NCI-H2227 (cell line): ENCODE results near the gene AADACL2.
"Not testable (repeated sequence)": the region's sequence is repeated elsewhere in the genome, so short reads cannot be mapped to it uniquely, and the experiment has no call there.

Source experiments
- DNase-seq: peaks from one replicate; lab custom pipeline; 2025; ENCODE audit not compliant: unreplicated experiment; lab: John Stamatoyannopoulos, UW

Gene AADACL2

DNA sequence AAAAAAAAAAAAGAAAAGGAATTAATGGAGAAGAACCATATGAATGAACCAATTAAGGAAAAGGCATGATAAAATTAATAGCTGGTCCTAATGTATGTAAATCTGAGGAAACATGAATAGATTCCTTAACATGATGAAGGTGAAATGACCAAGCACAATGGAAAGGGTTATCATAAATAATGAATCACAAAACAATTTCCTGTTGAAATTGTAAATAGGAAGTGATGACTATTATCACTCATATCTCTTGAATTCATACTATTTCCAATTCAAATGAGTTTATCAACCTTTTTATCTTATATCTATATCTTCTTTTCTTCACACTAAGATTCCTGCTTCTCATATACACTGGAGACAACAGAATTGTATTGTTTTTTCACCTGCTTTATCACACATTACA lies 32.0 kb downstream of the AADACL2 start:
- DNase-seq, result no peak

GRCh38 chr3:151766454-151766853 lies 32.7 kb downstream of the AADACL2 start:
- DNase-seq, result no peak

- DNase-seq, result no peak
Observed at GRCh38 chr3:151768393-151768930, 34.7 kb downstream of the AADACL2 start.

- DNase-seq, result no peak
Observed at GRCh38 chr3:151769175-151769574, 35.4 kb downstream of the AADACL2 start.

- no peak for DNase-seq
Observed at GRCh38 chr3:151770956-151771355, 37.2 kb downstream of the AADACL2 start.

DNA sequence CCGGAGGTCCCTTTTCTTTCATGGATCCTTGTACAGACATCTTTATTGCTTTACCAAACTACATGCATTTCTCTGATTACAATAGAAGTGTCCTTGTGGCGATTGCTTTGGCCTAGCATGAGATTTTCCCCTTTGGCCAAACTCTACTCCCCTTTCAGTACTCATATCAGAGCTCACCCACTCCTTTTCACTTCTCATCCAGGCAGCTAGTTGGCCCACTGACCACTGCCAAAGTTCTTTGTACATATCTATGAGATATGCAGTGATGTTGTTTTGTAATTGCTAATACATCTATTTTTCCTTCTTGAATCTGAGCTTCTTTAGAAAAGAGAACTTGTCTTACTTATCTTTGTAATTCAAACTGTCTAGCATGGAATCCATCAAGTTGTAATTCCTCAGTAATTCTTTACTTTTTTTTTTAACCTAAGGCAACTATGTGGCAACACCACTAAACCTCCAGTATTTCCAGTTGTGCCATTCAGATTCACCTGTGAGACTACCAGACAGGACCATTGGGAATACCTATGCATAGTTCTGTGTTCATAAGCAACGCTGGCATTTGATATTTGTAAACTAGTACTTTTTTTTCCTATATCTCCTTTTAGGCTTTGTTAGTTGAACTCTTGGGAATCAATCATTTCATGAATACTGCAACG lies 39.2 kb downstream of the AADACL2 start:
- DNase-seq, result no peak

GRCh38 chr3:151774235-151774634 lies 40.5 kb downstream of the AADACL2 start:
- no peak for DNase-seq

- DNase-seq, result no peak
Observed at GRCh38 chr3:151774910-151775309, 41.2 kb downstream of the AADACL2 start.

DNA sequence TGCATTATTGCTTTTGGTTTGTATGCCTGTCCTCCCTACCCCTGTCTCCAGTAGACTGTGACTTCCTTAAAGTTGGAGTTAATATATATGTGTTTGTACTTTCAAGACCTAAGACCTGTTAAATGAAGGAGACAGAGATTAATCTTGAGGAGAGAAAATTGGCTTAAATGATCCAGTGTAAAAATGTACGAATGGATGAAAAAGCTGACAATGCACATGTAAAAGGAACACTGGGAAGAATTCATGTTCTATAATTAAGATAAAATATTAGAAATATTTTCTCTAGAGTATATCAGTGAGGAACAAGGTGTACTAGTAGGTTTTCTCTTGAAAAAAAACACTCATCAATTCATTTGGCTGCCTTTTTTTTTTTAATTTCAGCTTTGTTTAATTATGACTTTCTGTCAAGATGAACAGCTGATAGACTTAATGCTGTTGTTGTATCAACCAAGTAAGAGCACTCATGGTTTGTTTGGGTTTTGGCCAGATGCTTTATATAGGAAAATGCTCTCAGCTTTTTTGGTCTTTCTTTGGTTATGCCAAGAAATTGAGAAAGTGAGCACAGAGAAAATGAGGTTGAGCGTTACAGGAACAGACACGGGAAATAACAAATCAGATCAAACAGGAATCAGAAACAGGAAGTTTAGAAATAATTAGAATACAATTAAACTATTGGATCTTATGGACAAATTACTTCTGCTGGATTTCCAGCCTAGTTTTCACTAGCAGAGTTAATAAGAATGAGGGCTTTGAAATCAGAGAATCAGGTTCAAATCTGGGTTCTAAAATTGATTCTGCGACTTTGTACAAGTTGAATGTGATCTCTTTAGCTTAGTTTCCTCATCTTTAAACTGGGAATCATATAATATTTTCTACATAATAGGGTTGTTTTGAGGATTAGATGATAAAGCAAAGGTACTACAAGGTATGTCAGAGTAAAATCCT lies 41.9 kb downstream of the AADACL2 start:
- no peak for DNase-seq

- DNase-seq, result no peak
Observed at GRCh38 chr3:151776259-151776740, 42.6 kb downstream of the AADACL2 start.

- DNase-seq, result no peak
Observed at GRCh38 chr3:151777880-151778279, 44.2 kb downstream of the AADACL2 start.

- no peak for DNase-seq
Observed at GRCh38 chr3:151787626-151788025, 53.9 kb downstream of the AADACL2 start.

GRCh38 chr3:151788401-151788800 lies 54.7 kb downstream of the AADACL2 start:
- no peak for DNase-seq

GRCh38 chr3:151789853-151790463 lies 56.2 kb downstream of the AADACL2 start:
- no peak for DNase-seq

DNA sequence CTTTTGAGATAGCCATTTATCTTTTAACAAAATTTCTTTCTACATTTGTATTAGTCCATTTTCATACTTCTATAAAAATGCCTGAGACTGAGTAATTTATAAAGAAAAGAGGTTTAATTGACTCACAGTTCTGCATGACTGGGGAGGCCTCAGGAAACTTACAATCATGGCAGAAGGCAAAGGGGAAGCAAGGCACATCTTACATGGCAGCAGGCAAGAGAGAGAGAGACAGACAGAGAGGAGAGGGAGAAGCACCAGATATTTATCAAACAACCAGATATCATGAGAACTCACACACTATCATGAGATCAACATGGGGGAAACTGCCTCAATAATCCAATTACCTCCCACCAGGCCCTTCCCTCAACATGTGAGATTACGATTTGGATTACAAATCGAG lies 57.0 kb downstream of the AADACL2 start:
- DNase-seq, result not testable (repeated sequence)

DNA sequence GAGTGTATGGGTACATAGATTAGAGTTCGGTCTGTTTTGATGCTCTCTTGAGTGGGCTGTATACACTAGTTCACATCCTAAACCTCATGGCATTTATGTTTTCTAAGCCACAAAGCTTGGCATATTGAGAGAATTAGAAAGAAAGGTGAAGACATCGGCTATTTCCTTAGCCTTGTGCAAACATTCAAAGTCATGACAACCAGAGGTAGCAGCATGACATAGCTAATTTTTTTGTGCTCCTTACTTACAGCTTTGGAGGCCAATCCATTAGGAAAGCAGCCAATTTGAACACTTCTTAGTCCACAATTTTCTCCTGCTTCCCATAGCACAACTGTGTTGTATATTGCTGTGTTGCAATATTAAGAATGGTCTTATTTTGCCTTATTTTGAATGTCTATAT lies 58.7 kb downstream of the AADACL2 start:
- DNase-seq, result no peak

GRCh38 chr3:151793636-151794035 lies 59.9 kb downstream of the AADACL2 start:
- DNase-seq, result no peak

- no peak for DNase-seq
Observed at GRCh38 chr3:151794080-151794479, 60.4 kb downstream of the AADACL2 start.

DNA sequence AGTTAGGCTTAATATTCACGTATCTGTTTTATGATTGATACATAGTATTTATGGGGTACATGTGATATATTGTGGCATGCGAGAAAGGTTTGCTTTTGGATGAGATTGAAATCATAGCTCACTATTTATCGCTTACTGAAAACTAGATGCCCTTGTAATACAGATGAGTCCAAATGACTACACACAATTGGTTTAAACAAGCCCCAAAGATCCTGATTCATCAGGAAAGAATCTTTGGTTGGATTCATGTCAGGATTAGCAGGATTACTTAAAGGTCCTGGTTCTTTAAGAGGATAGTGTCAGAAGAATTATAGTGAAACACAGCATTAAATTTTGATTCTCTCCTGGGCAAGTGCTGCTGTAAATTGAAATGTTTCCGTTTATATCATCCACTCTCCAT lies 61.5 kb downstream of the AADACL2 start:
- no peak for DNase-seq

GRCh38 chr3:151796105-151796680 lies 62.5 kb downstream of the AADACL2 start:
- DNase-seq, result no peak

DNA sequence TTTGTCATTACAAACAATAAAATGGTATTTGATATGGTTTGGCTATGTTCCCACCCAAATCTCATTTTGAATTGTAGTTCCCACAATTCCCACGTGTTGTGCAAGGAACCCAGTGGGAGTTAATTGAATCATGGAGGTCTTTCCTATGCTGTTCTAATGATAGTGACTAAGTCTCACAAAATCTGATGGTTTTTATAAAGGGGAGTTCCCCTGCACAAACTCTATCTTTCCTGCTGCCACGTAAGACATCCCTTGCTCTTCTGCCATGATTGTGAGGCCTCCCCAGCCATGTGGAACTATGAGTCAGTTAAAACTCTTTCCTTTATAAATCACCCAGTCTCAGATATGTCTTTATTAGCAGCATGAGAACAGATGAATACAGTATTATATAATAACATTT lies 64.7 kb downstream of the AADACL2 start:
- DNase-seq, result no peak
